Subcutaneous abdominal adipose tissue (tissue), 5 donors: ENCODE data around the gene PRDM15.

Experiments
- H3K27ac ChIP-seq: one replicate; pipeline ENCODE4 v1.7.0; 2013; ENCODE audit warnings: low read depth, mild to moderate bottlenecking, inconsistent platforms, low read length, moderate library complexity
- H3K27me3 ChIP-seq, 5 donors: one replicate each; pipeline ENCODE4 v1.7.0; 2013; ENCODE audit warnings: low read length in 5 of 5, inconsistent platforms in 1 of 5; ENCODE audit not compliant: control insufficient read depth in 5 of 5, insufficient read depth in 4 of 5
- H3K36me3 ChIP-seq, 5 donors: one replicate each; pipeline ENCODE4 v1.7.0; 2013; ENCODE audit warnings: low read length in 5 of 5; ENCODE audit not compliant: control insufficient read depth in 5 of 5, insufficient read depth in 5 of 5
- H3K4me1 ChIP-seq, 5 donors: one replicate each; pipeline ENCODE4 v1.7.0; 2013; ENCODE audit warnings: low read length in 5 of 5, mild to moderate bottlenecking in 3 of 5, moderate library complexity in 1 of 5; ENCODE audit not compliant: control insufficient read depth in 5 of 5, insufficient read depth in 5 of 5
- H3K4me3 ChIP-seq, 5 donors: one replicate each; pipeline ENCODE4 v1.7.0; 2013; ENCODE audit warnings: low read length in 5 of 5, low read depth in 1 of 5
- H3K9ac ChIP-seq, 5 donors: one replicate each; pipeline ENCODE4 v1.7.0; 2013; ENCODE audit warnings: low read length in 5 of 5, mild to moderate bottlenecking in 4 of 5, moderate library complexity in 3 of 5
- H3K9me3 ChIP-seq, 5 donors: one replicate each; pipeline ENCODE4 v1.7.0; 2013; ENCODE audit warnings: low read length in 5 of 5; ENCODE audit not compliant: control insufficient read depth in 5 of 5
- donor health status: healthy.
- donor health status: healthy.
- donor health status: healthy.
- donor health status: healthy.
- donor health status: healthy.

The PRDM15 gene

DNA sequence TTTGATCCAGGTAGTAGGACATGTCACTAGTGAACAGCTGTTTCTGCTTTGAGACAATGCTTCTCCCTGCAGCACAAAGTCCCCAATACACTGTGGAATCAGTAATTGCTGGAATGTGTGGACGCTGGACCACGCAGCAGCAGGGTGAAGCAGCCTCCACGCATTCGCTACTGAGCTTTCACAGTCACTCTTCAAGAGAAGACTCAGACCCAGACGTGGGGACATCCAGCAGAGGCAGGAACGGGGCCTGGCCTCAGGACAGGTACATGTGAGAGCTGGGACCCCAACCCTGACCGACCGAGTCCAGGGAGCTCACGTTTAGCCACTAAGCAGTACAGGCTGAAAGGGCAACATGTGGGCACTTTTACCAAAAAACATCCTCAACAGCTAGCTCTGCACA lies 34.1 kb upstream of the PRDM15 start:
- peak overlapping the region; percentile 6 for H3K27ac ChIP-seq
- peaks cover 3 to 31% (median 19%) of the 10 kb centered on the region in 5 donors for H3K4me1 ChIP-seq
- H3K9ac ChIP-seq: no peak overlapping the region
- no peaks in the 10 kb centered on the region for H3K27me3 ChIP-seq
- peaks cover 0 to 2% (median 0%) of the 10 kb centered on the region in 5 donors for H3K9me3 ChIP-seq
- no peak overlapping the region for H3K4me3 ChIP-seq
- peaks cover 17 to 93% (median 82%) of the 10 kb centered on the region in 5 donors for H3K36me3 ChIP-seq

DNA sequence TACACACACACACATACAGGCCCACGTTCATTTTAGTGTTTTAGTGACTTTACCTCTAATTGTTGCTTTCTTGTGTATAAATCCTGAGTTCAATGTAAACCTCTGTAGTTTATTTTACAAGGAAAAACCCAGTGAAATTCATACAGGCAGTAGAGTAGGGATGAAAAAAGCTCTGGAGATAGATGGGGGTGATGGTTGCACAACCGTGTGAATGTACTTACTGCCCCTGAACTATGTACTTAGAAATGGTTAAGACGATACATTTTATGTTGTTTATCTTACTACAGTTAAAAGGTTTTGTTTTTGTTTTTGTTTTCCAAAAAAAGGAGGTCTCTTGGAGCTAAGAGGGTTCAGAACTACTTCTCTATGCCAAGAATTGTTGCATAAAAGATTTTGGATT lies 29.7 kb upstream of the PRDM15 start:
- Histone ChIP-seq H3K9ac (no peak overlapping the region), H3K36me3 (peaks cover 28 to 89% (median 85%) of the 10 kb centered on the region in 5 donors), H3K4me1 (peaks cover 0 to 9% (median 6%) of the 10 kb centered on the region in 5 donors), H3K9me3 (no peaks in the 10 kb centered on the region), H3K27me3 (no peaks in the 10 kb centered on the region), H3K4me3 (no peak overlapping the region), H3K27ac (peak overlapping the region; percentile 72)

DNA sequence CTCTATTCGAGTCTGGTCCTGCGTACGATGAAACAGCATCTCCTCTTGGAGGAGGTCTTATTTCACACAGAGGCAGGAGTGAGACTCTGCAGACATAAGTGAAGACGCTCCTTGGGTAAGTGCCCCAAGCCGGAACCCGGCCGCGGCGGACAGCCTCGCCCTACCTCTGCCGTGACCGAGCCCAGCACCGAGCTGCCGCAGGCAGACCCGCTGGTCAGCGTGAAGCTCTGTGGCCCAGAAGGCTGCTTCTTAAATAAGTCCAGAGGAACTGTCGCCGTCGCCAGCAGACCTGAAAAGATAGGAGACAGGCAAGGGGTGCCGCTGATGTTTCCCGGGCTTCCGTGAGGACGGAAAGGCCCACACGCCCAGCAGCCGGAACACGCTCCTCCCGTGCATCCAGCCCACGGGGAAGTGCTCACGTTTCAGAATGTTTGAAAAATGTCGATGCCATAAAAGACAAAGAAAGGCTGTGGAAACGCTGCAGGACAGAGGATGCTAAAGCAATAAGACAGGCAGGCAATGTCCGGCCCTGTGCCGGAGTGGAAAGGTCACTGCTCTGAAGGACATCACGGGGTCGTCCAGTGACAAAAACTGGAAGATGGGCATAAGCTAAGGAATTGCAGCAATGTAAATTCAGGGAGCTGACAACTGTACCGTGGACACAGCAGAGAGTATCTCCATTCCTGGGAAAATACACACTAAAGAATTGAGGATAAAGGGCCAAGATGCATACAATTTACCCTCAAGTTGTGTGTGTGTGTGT lies 28.5 kb upstream of the PRDM15 start:
- Histone ChIP-seq H3K27ac (no peak overlapping the region), H3K9ac (no peak overlapping the region), H3K27me3 (no peaks in the 10 kb centered on the region), H3K36me3 (peaks cover 28 to 89% (median 85%) of the 10 kb centered on the region in 5 donors), H3K4me1 (peaks cover 0 to 10% (median 8%) of the 10 kb centered on the region in 5 donors), H3K4me3 (no peak overlapping the region), H3K9me3 (no peaks in the 10 kb centered on the region)

DNA sequence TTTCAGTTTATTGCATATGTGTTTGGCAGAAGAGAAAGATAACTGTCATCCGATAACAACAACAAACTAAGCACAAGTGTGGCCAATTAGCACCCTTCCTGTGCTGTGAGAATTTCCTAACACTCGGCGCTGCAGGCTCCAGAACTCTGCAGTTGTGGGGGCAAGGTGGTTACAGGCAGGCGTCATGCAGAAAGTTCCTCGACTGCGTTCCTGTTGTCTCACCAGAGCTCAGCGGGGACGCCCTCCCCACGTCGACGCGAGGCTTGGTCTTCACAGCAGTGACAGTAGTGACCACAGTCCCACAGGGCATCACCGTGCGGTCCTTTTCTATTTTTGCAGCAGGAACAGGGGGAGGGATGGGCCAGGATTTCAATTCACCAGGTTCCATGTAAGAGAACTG lies 27.6 kb upstream of the PRDM15 start:
- Histone ChIP-seq H3K27ac (no peak overlapping the region), H3K36me3 (peaks cover 28 to 92% (median 87%) of the 10 kb centered on the region in 5 donors), H3K9me3 (no peaks in the 10 kb centered on the region), H3K9ac (no peak overlapping the region), H3K4me3 (no peak overlapping the region), H3K4me1 (peaks cover 0 to 14% (median 8%) of the 10 kb centered on the region in 5 donors), H3K27me3 (no peaks in the 10 kb centered on the region)

DNA sequence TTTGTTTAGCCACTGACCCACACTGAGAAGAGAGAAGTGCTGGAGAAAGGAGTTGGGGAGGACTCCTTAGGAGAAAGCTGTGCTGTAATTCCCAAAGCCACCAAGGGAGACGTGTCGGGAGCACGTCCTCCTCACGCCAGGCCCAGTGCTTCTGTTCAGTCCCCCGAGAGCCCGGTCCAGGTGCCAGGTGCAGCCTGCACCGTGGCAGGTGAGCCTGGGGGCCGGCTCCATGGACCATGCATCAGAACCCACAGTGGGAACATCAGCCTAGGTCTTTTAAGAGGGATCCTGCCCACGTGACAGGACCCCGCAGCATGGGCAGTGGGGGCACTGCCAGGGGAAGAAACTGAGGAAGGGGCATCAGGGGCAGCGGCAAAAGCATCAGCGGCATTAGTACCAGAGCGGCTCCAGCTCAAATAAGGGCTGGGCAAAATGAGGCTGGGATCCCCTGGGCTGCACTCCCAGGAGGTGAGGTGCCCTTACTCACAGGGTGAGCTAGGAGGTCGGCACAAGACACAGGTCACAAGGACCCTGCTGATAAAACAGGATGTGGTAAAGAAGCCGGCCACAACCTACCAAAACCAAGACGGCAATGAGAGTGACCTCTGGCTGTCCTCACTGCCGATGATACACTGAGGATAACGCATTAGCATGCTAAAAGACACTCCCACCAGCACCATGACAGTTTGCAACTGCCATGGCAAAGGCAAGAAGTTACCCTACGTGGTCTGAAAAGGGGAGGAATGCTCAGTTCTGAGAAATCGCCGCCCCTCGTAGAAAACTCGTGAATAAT lies 24.6 kb upstream of the PRDM15 start:
- Histone ChIP-seq H3K9me3 (no peaks in the 10 kb centered on the region), H3K27ac (peak overlapping the region; percentile 88), H3K4me1 (peaks cover 0 to 12% (median 0%) of the 10 kb centered on the region in 5 donors), H3K4me3 (no peak overlapping the region), H3K36me3 (peaks cover 14 to 90% (median 85%) of the 10 kb centered on the region in 5 donors), H3K27me3 (no peaks in the 10 kb centered on the region), H3K9ac (no peak overlapping the region)

DNA sequence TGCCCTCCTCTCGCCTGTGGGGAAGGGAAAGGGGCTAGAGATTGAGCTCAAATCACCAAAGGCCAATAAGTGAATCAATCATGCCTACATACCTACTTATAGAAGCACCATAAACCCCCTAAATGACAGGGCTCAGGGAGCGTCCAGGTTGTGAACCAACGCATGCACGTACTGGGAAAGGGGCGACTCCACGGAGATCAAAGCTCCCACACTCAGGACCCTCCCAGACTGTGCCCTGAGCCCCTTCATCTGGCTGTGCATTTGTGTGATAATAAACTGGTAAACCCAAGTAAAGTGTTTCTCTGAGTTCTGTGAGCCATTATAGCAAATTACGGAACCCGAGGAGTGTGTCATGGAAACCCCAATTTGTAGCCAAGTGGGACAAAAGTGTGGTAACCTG lies 23.8 kb upstream of the PRDM15 start:
- Histone ChIP-seq H3K9ac (peak overlapping the region in 1 of 5 donors; percentile 34), H3K4me3 (no peak overlapping the region), H3K4me1 (peaks cover 0 to 12% (median 0%) of the 10 kb centered on the region in 5 donors), H3K27ac (peak overlapping the region; percentile 88), H3K9me3 (no peaks in the 10 kb centered on the region), H3K27me3 (no peaks in the 10 kb centered on the region), H3K36me3 (peaks cover 8 to 90% (median 85%) of the 10 kb centered on the region in 5 donors)

DNA sequence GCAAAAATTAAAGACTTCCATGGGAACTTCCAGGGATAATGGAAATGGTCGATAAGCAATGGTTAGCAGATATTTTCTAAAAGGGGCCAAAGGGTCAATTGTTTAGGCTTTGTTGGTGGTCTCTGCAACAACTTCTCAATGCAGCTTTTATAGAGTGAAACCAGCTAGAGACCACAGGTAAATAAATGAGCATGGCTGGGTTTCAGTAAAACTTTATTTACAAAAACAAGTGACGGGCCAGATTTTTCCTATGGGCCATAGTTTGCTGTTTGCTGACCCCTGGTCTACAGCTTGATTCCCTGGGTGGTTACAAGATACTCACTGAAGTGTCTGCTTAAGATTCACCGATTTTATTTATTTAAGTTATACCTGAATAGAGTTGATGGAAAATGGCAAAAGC lies 22.6 kb upstream of the PRDM15 start:
- Histone ChIP-seq H3K9me3 (no peaks in the 10 kb centered on the region), H3K36me3 (peaks cover 4 to 88% (median 85%) of the 10 kb centered on the region in 5 donors), H3K27me3 (no peaks in the 10 kb centered on the region), H3K4me3 (no peak overlapping the region), H3K4me1 (peaks cover 0 to 16% (median 4%) of the 10 kb centered on the region in 5 donors), H3K27ac (peak overlapping the region; percentile 88), H3K9ac (peak overlapping the region in 2 of 5 donors; percentile 0 to 21)

DNA sequence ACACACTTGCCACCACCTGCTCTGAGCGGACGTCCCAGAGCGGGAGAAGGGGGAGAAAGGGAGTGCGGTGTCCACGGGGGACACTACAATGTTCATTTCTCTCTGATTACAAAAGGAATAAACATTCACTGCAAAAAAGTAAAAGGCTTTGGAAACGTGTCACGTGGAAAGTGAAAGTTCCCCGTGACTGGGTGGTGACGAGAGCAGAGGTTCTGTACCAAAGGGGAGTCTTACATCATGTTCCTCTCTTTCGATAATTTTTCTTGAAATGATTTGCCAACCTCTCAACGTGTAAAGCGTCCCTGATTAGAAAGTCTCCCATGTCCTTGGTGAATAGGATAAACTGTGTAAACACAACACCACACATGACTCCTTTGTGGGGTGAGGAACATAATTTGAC lies 22.0 kb upstream of the PRDM15 start:
- H3K27ac ChIP-seq: peak overlapping the region; percentile 88
- H3K9me3 ChIP-seq: no peaks in the 10 kb centered on the region
- peaks cover 0 to 21% (median 5%) of the 10 kb centered on the region in 5 donors for H3K4me1 ChIP-seq
- peak overlapping the region in 1 of 5 donors; percentile 0 for H3K9ac ChIP-seq
- H3K27me3 ChIP-seq: no peaks in the 10 kb centered on the region
- peaks cover 4 to 81% (median 79%) of the 10 kb centered on the region in 5 donors for H3K36me3 ChIP-seq
- no peak overlapping the region for H3K4me3 ChIP-seq

DNA sequence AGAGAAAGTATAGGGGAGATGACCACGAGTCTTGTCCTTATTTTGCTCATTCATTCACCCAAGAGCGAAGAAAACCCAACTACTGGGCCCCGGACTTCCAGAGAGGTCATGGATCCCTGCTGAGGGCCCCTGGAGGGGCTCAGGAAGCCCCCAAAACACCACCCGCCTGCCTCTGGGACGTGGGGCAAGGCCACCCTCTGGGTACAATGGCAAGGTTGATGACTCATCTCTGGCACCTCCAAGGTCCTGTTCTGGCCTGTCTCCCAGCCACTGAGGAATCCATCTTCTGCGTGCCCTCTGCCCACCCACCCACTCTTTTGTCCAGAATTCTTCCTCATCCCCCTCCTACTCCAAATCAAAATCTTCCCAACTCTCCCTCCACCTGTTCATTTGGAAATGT lies 21.3 kb upstream of the PRDM15 start:
- H3K9ac ChIP-seq: peak overlapping the region in 1 of 5 donors; percentile 52
- H3K4me3 ChIP-seq: no peak overlapping the region
- H3K27ac ChIP-seq: peak overlapping the region; percentile 88
- no peaks in the 10 kb centered on the region for H3K27me3 ChIP-seq
- no peaks in the 10 kb centered on the region for H3K9me3 ChIP-seq
- peaks cover 4 to 81% (median 76%) of the 10 kb centered on the region in 5 donors for H3K36me3 ChIP-seq
- H3K4me1 ChIP-seq: peaks cover 0 to 24% (median 5%) of the 10 kb centered on the region in 5 donors
